Measurements from ENCODE around the gene INSYN1.
"Not testable (repeated sequence)": the region's sequence is repeated elsewhere in the genome, so short reads cannot be mapped to it uniquely, and the experiment has no call there.

INSYN1 gene

GRCh38 chr15:73747847-73748590, 5.1 kb downstream of the INSYN1 start:
- DNase-seq: no peak

- no peak for DNase-seq
These were observed 6.3 kb downstream of the INSYN1 start for GRCh38 chr15:73746883-73747282.

- no peak for DNase-seq
These were observed 6.9 kb downstream of the INSYN1 start for GRCh38 chr15:73746261-73746660.

GRCh38 chr15:73745073-73745472, 8.1 kb downstream of the INSYN1 start:
- no peak for DNase-seq

- DNase-seq: no peak
These were observed 8.9 kb downstream of the INSYN1 start for GRCh38 chr15:73744293-73744692.

GRCh38 chr15:73741321-73741836, 11.8 kb downstream of the INSYN1 start:
- DNase-seq: no peak

GRCh38 chr15:73740152-73741048, 12.8 kb downstream of the INSYN1 start:
- no peak for DNase-seq

GRCh38 chr15:73737535-73737934, 15.6 kb downstream of the INSYN1 start:
- DNase-seq: no peak

- DNase-seq: no peak
These were observed 20.2 kb downstream of the INSYN1 start for GRCh38 chr15:73732930-73733329.

- not testable (repeated sequence) for DNase-seq
These were observed 21.1 kb downstream of the INSYN1 start for GRCh38 chr15:73732051-73732450.

GRCh38 chr15:73727330-73727976, 25.7 kb downstream of the INSYN1 start:
- DNase-seq: no peak

- DNase-seq: no peak
These were observed 28.9 kb downstream of the INSYN1 start for GRCh38 chr15:73724212-73724611.

GRCh38 chr15:73723191-73723590, 30.0 kb downstream of the INSYN1 start:
- no peak for DNase-seq

- DNase-seq: no peak
These were observed 30.7 kb downstream of the INSYN1 start for GRCh38 chr15:73722425-73722824.

- DNase-seq: no peak
These were observed 34.5 kb downstream of the INSYN1 start for GRCh38 chr15:73718694-73719093.

GRCh38 chr15:73717802-73718201, 35.3 kb downstream of the INSYN1 start:
- no peak for DNase-seq

GRCh38 chr15:73717206-73717605, 35.9 kb downstream of the INSYN1 start:
- no peak for DNase-seq

- DNase-seq: no peak
These were observed 36.7 kb downstream of the INSYN1 start for GRCh38 chr15:73716417-73716816.

- DNase-seq: no peak
These were observed 37.7 kb downstream of the INSYN1 start for GRCh38 chr15:73715417-73715816.

GRCh38 chr15:73714695-73715301, 38.4 kb downstream of the INSYN1 start:
- DNase-seq: no peak

- no peak for DNase-seq
These were observed 41.0 kb downstream of the INSYN1 start for GRCh38 chr15:73712107-73712506.

GRCh38 chr15:73711526-73711925, 41.6 kb downstream of the INSYN1 start:
- DNase-seq: no peak

GRCh38 chr15:73710321-73710720, 42.8 kb downstream of the INSYN1 start:
- DNase-seq: no peak
